Transverse colon (tissue), 4 donors: Measurements from ENCODE around the gene MAL.

ENCODE experiments used
- POLR2A ChIP-seq: fragments of 450-650 bp; IDR thresholded peaks from one replicate; pipeline ENCODE4 v1.6.1; 2016; ENCODE audit warnings: antibody characterized with exemption, mild to moderate bottlenecking, moderate library complexity
- POLR2AphosphoS5 ChIP-seq, 3 donors: sonication (generic); formaldehyde crosslinking; IDR thresholded peaks; one replicate each; pipeline ENCODE4 v1.6.1; 2016; ENCODE audit warnings: antibody characterized with exemption in 3 of 3
- TF ChIP-seq, protein P1 (sequence below), 5 experiments: fragments of 200-600 bp in 3 of 5; fragments of 450-650 bp in 2 of 5; sonication (generic) in 3 of 5; IDR thresholded peaks; 1 replicate in 2 of 5; 2 replicates in 3 of 5; pipeline ENCODE4 v1.5.1; 2016 to 2017; ENCODE audit warnings: antibody characterized with exemption in 5 of 5, inconsistent platforms in 3 of 5, mild to moderate bottlenecking in 2 of 5, moderate library complexity in 1 of 5

DNA sequence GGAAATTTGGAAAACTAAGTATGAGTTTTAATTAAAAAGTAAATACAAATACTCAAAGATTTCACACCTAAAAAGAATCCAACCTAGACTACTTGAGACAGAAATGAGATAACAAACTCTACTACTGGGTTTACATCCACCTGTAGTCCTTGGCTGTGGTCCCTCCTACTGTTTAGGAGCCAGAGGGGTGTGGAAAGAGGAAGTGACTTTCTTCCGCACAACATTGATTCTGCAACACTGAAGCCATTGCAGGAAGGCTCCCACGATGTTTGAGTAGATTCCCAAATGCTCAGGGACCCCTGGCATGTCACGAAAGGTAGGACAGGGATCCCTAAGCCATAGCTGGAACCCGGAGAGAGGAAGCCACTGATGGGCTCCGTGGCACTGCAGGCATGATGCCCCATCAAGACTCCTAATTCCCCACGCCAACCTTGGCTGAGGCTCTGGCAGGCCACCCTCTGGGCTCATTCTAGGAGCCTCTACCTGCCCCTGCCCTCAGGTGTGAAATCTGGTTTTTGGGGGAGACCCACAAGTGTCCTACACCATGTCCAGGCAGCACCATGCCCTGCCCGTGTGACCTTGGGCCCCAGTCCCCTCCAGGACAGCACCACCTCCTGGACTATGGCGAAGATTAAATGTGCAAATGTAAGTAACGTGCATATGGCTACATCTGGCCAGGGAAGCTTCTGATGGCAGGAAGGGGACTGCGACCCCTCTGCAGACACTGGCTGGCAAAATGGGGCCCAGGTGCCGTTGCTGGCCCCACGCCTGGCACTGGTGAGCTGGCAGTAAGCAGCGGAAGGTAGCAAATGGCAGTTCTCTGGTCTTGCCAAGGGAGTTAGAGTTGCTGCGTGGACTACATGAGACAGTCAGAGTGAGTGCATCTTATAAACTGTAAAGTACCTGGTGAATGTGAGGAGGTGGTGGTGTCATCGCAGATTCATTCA is 38.2 kb upstream of the MAL start:
- TF ChIP-seq, protein P1, sequence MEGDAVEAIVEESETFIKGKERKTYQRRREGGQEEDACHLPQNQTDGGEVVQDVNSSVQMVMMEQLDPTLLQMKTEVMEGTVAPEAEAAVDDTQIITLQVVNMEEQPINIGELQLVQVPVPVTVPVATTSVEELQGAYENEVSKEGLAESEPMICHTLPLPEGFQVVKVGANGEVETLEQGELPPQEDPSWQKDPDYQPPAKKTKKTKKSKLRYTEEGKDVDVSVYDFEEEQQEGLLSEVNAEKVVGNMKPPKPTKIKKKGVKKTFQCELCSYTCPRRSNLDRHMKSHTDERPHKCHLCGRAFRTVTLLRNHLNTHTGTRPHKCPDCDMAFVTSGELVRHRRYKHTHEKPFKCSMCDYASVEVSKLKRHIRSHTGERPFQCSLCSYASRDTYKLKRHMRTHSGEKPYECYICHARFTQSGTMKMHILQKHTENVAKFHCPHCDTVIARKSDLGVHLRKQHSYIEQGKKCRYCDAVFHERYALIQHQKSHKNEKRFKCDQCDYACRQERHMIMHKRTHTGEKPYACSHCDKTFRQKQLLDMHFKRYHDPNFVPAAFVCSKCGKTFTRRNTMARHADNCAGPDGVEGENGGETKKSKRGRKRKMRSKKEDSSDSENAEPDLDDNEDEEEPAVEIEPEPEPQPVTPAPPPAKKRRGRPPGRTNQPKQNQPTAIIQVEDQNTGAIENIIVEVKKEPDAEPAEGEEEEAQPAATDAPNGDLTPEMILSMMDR (IDR thresholded peaks at IDR 0.05): no peak
- TF ChIP-seq POLR2AphosphoS5 (IDR thresholded peaks at IDR 0.05): no peak
- no peak for TF ChIP-seq POLR2A
